ACHN (cell line): ENCODE measurements around the gene CNGB1.
"Not testable (repeated sequence)": the region's sequence is repeated elsewhere in the genome, so short reads cannot be mapped to it uniquely, and the experiment has no call there.

Experiments used
- DNase-seq: peaks from one replicate; pipeline ENCODE4 v3.0.0-alpha.2; 2015
- in situ Hi-C: cut with HindIII; loops from 2 replicates; pipeline ENCODE4 v1.10.0; 2017; ENCODE audit warnings: low sequenced_read_pairs, low pct_ligation_motif_present, low pct_unique_long_range_greater_than_20kb

The CNGB1 gene

DNA sequence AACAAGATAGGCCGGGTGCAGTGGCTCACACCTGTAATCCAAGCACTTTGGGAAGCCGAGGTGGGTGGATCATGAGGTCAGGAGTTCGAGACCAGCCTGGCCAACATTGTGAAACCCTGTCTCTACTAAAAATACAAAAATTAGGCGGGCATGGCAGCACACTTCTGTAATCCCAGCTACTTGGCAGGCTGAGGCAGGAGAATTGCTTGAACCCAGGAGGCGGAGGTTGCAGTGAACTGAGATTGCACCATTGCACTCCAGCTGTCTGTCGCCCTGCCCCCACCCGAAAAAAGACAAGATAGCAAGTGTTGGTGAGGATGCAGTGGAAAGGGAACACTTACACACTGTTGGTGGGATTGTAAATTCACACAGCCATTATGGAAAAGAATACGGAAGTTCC, 27.5 kb downstream of the CNGB1 start:
- in situ Hi-C loops, DNase-seq: not testable (repeated sequence)

DNA sequence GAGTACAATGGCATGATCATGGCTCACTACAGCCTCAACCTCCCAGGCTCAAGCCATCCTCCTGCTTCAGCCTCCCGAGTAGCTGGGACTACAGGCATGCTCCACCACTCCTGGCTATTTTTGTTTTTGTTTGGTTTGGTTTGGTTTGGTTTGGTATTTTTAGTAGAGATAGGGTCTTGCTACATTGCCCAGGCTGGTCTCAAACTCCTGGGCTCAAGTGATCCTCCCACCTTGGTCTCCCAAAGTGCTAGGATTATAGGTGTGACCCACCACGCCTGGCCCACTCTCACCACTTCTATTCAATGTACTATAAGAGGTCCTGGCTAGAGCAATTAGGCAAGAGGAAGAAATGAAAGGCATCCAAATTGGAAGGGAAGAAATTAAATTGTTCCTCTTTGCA, 29.0 kb downstream of the CNGB1 start:
- in situ Hi-C loops, DNase-seq: not testable (repeated sequence)

DNA sequence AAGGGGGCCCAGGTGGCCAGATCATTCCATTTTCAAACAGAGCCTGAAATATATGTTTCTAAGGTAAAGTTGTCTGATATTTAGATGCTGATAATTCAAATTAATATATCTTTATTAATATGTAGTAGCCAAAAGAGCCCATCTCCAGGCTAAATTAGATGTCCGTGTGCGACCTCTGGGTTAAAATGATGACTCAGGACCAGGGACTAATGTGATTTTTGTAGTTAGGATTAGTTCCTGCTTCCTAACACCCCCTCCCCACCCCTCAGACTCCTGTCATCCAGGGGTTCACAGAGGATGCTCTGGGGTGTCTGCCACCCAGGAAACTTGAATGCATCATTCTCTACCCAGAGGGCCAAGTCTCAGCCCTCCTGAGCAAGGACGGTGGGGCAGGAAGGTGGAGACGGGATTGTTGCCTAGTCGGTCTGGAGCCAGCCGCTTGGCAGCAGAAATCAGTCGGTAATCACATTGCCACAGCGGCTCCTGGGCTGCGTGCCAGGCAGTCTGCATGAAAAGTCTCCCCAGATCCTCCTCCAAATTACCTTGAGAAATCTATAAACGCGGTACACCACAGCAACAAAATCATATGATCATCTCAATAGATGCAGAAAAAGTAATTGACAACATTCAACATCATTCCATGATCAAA, 29.8 kb downstream of the CNGB1 start:
- DNase-seq, result peak; percentile 17
- in situ Hi-C loops, result no loop called here

DNA sequence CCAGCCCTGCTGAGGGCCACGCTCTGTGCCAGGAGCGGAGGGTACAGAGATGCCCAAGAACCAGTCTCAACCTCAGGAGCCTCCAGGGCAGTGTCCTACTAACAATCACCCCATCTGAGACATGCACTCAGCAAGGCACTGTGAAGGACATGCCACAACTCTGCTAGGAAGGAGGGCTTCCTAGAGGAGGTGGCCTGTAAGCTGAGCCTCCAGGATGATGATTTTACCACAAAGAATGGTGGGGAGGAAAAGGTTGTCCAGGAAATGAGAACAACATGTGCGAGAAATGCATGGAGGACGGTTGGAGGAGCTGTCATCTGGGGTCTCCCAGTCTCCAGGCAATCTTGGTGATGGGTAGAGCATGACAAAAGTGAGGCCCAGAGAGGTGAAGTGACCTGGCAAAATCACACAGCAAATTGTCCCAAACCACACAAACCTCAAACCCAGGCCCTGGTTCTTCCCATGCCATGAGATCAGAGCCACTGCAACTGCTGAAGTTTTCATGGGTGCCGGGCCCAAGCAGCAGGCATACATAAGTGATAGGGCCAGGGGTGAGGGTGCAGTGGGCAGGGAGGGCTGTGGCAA, 30.5 kb downstream of the CNGB1 start:
- DNase-seq, result no peak
- in situ Hi-C loops, result no loop called here

DNA sequence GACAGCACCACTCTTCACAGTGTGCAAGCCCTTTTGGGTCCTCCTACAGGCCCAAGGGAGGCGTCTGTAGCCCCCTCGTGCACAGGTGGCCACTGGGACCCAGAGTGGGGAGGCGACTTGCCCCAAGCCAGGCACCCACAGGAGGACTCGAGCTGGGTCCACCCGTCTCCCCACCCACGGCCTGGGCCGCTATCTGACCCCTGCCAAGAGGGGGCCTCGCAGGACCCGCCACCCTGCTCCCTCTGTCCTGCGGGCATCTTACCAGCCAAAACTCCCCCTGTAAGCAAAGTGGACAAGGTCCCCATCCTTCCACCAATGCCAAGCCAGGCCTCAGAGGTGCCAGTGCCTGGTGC, 31.1 kb downstream of the CNGB1 start:
- DNase-seq, result no peak

DNA sequence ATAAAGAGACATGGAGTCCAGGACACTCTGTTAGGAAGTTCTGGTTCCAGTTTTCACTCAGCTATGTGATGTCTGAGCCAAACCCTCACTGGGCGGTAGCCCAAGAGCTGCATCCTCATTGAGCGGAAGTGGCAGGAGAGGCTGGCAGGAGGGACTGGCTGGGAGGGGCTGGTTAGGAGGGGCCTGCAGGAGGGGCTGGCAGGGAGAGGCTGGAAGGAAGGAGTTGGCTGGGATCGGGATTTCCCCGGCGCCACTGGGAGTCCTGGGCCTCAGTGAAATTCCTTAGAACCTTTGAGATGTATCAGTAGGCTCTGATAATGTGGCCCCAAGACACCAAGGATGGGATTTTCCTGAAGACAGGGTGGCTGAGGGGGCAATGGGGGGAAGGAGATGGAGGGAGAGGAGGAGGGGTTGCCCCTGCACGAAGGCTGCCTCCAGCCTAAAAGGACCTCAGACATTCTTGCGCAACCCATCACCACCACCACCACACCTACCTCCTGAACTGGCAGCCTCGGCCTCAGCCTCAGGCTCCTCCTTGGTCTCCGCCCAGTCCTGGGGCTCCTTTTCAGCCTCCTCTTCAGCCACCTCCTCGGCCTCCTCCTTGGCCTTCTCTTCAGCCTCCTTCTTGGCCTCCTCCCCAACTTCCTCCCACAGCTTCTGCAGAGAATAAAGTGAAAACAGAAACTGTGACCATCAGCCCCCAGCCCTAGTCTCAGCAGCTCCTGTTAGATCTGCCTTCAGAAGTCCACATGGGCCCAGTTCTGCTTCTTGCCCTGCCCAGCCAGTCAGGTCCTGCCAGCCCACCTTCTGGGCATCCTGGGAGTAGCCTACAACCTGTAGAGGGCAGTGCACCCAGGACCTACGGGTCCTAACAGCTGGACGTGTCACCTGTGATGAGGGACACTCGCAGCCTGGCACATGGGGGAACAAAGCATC, 31.7 kb downstream of the CNGB1 start:
- DNase-seq, result peak; percentile 89
- in situ Hi-C loops, result no loop called here

More for the DNA sequence above, 31.1 kb downstream of the CNGB1 start:
- in situ Hi-C loops, result no loop called here

DNA sequence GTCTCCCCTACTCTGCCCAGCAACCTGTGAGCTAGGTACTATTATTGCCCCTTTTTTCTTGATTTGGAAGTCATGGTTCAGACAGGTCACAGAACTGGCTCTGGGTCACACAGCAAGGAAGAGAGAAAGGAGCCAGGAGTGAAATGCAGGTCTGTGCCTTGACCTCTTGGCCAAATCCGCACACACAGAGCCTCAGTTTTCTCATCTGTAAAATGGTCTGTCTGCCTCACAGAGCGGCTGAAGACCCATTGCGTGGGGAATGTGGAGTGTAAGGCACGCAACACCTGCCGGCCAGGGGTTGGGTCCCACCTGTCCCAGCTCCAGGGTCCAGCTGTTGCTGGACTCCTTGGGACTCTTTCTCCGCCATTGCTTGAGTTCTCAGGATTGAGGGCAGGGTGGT, 32.4 kb downstream of the CNGB1 start:
- in situ Hi-C loops, result no loop called here
- DNase-seq, result no peak

DNA sequence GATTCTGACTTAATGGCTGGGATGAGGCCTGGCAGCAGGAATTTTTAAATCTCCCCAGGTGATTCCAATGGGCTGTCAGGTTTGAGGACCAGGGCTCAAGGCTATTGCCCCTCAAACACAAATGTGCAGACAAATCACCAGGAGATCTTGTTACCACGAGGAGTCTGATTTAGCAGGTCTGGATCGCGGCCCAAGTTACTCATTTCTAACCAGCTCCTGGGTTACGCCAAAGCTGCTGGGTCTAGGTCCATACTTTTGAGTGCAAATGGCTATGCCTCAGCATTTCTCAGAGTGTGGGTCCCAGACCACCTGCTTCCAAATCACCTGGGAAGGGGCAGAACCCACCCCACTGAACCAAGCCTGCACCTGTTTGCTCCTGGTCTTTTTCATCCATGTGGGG, 33.1 kb downstream of the CNGB1 start:
- in situ Hi-C loops, result no loop called here
- DNase-seq, result no peak

DNA sequence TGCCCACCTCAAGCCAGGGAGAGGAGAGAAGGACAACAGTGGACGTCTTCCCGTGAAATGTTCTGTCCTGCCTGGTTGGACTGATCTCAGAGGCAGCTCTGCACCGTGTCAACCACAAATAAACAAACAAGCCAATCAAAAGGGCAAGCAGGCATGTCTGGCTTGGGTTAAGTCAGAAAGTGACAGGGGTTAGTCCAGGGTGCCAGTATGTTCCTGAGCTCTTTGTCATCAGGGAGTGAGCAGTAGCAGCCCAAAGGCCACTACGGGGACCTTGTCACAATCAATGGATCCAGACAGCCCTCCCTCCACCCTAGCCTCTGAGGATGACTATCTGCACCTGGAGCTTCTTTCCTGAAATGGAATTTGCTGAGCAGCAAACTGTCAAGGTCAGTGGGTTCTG, 35.0 kb downstream of the CNGB1 start:
- no peak for DNase-seq
- in situ Hi-C loops, result no loop called here

DNA sequence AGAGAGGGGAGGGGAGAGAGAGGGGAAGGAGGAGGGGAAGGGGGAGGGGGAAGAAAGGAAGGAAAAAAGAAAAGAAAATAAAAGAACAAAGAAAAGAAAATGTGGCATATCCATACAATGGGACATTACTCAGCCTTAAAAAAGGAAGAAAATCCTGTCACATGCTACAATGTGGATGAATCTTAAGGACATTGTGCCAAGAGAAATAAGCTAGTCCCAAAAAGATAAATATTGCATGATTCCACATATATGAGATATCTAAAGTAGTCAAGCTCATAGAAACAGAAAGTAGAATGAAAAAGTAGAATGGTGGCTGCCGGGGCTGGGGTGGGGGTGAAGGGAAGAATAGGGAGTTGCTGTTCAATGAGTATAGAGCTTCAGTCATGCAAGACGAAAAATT, 40.4 kb downstream of the CNGB1 start:
- in situ Hi-C loops, result no loop called here
- DNase-seq, result no peak

DNA sequence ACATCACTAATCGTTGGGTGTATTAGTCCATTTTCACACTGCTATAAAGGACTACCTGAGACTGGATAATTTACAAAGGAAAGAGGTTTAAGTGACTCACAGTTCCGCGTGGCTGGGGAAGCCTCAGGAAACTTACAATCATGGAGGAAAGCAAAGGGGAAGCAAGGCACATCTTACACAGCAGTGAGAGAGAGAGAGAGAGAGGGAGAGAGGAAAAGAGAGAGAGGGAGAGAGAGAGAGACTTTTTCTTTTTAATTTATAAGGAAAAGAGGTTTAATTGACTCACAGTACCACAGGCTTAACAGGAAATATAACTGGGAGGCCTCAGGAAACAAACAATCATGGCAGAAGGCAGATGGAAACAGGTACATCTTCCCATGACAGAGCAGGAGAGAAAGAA, 41.7 kb downstream of the CNGB1 start:
- in situ Hi-C loops, result no loop called here
- DNase-seq, result no peak

DNA sequence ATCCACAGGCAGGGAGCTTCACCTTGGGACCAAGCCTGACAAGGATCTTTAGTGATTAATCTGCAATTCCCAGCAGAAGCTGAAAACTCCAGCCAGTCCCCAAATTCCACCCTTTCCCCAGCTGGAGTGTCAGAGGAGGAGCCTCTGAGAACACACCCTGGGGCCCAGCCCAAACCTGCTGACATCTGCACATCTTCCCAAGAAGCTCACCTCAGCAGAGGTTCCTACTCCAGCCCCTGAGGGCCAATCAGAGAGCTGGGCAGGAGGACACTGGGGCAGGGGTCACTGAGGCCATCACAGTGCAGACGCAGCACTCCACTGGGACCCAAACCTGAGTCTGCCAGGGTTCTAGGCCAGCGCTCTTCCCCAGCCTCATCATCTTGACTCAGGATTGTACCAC, 44.9 kb downstream of the CNGB1 start:
- no peak for DNase-seq
- in situ Hi-C loops, result no loop called here

DNA sequence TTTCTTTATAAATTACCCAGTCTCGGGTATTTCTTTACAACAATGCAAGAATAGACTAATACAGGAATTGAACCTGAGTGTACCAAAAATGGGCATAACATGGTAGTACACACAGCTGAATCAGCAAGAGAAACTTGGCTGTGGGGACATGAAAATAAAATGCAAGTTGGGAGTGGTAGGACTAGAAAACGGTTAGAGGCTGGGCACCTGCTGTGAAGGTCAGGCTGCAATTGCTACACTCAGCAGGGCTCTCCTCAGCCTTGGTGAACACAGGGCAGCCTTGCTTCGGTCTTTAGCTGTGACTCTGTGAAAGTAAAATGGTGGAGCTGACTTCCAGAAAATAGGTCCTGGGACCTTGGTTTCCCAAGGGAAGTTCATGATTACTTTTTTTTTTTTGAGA, 45.6 kb downstream of the CNGB1 start:
- in situ Hi-C loops, result no loop called here
- DNase-seq, result no peak

DNA sequence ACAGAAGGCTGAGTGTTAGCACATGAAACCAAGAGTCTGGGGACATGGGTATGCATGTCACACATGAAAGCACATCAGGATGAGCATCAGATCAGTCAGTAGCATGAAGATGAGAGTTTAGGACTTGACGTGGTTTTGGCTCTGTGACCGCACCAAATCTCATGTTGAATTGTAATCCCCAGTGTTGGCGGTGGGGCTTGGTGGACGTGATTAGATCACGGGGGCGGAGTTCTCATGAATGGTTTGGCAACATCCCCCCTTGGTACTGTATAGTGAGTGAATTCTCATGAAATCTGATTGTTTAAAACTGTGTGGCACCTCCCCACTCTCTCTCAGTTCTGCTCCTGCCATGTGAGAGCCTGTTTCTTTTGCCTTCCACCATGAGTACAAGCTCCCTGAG, 46.4 kb downstream of the CNGB1 start:
- no peak for DNase-seq
- in situ Hi-C loops, result no loop called here

DNA sequence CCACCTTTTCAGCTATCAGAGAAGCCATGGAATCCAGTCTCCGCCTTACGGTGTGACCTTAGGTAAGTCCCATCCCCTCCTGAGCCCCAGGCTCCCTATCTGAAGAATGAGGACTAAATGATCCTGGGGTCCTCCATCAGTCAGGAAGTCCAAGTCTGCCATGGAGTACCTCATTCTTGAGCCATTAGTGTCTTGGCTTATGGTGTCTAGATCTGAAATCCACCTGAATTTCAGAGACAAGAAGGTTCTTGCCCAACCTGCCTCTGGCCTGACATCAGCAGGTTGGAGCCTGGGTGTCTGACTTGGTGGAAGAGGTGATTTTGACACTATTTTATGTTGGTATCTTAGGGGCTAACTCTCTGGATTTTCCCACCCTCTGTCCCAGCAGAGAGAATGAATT, 47.1 kb downstream of the CNGB1 start:
- in situ Hi-C loops, result no loop called here
- no peak for DNase-seq

DNA sequence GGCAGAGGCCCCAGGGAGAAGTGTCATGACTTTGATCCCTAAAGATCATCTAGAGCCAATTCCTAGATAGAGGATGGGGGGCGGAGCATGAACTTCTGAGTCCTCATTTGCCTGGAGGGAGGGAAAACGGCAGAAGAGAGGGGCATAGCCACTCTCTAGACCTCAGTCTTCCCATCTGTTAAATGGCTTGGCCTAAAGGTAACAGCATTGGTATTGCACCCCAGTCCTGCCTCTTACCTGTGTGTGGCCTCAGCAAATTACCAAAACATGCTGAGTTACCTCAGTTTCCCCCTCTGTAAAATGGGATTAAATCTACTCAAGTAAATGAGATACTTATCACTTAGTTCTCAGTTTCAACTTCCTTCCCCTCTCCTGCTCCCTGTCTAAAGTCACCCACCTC, 47.5 kb downstream of the CNGB1 start:
- in situ Hi-C loops, result no loop called here
- no peak for DNase-seq

DNA sequence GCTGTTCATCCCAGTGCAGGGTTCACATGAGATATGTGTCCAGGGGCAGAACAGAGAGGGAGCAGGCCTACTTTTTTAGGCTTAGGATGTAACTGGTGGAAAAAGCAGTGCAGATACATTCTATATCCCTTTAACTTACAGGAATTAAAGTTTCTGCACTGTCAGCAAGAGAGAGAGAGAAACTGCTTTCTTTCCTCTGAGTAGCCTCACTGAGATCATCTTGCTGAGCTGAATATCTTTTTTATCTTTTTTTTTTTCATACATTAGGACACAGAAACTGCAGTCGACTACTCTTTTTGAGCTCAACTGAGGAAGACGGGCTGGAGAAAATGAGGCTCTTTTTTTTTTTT, 50.1 kb downstream of the CNGB1 start:
- no peak for DNase-seq
- in situ Hi-C loops, result no loop called here

DNA sequence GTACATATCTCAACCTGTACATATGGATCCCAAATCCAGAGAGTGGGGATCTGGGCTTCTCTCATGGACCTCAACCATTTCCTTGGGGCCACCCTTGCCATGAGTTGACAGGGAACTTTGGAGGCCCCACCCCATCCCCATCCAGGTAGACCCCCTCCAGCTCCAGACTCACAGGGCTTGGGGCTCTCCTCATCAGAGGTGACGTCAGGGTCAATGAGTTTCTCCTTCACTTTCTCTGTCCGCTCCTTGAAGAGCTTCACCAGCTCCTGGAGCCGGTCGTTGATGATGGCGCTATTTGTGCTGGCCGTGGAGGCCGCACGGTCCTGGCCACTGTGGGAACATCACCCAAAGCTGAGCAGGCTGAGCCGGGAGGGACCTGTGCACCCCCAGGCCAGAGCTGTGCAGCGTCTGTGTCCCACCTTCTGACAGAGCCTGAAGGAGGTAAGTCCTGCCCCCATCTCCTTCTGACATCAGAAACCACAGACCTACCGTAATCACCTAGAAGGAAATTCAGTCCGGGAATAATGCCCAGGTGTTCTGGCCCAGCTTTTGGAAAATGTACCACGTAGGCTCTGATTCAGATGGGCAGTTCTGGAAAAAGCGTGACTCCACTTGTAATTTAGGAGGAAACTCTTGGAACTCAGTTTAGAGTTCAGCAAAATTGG, 50.6 kb downstream of the CNGB1 start:
- DNase-seq, result no peak
- in situ Hi-C loops, result no loop called here

DNA sequence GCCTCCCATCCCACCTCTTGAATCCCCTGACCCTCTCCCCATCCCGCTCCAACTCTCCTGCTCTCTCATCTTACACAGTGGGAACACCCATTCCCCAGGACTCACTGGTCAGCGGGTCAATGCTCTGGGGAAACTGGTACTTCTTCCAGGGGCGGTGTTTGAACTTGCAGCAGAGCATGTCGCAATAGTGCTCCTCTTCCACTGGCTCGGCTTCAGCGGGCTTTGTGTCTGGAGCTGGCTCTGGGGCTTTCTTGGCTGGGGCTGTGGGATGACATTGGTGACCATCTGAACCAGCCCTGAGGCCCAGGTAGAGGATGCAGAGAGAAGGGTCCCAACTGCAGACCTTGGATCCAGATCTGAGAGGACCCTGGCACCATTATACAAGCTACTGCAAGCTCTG, 51.9 kb downstream of the CNGB1 start:
- in situ Hi-C loops, result no loop called here

More for the DNA sequence above, 51.9 kb downstream of the CNGB1 start:
- DNase-seq, result no peak
